ENCODE data around the gene GRID1. TPM values are rescaled to one million over a fixed set of nuclear protein-coding genes. Genes with fewer than 3 reads are reported as not detected.

GRID1 gene
- total RNA-seq, 1 donor, result not detected

DNA sequence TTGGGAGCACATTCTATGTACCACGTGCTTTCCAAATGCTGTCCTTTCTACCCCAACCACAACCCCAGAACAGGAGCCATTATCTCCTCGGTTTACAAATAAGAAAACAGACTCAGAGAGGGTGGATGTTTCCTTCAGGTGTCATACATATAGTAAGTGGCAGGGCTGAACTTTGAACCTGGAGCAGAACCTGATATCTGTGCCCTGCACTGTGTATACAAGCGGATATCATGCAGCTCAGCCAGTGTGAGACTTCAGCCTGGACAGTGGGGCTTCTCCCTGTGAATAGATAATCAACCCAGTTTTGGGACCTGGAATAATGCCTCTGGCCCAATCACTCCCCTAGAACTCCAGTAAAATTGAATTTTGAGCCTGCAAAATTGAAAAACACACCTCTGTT, 341.1 kb downstream of the GRID1 start:
- no peak overlapping the region for H3K4me3 ChIP-seq (ENCODE audit: low read depth, low read length)
- no peak for DNase-seq (ENCODE audit: low read depth)
- TF ChIP-seq, protein P1, sequence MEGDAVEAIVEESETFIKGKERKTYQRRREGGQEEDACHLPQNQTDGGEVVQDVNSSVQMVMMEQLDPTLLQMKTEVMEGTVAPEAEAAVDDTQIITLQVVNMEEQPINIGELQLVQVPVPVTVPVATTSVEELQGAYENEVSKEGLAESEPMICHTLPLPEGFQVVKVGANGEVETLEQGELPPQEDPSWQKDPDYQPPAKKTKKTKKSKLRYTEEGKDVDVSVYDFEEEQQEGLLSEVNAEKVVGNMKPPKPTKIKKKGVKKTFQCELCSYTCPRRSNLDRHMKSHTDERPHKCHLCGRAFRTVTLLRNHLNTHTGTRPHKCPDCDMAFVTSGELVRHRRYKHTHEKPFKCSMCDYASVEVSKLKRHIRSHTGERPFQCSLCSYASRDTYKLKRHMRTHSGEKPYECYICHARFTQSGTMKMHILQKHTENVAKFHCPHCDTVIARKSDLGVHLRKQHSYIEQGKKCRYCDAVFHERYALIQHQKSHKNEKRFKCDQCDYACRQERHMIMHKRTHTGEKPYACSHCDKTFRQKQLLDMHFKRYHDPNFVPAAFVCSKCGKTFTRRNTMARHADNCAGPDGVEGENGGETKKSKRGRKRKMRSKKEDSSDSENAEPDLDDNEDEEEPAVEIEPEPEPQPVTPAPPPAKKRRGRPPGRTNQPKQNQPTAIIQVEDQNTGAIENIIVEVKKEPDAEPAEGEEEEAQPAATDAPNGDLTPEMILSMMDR (IDR thresholded peaks at IDR 0.05; ENCODE audit: insufficient read depth, low read length), result no peak

DNA sequence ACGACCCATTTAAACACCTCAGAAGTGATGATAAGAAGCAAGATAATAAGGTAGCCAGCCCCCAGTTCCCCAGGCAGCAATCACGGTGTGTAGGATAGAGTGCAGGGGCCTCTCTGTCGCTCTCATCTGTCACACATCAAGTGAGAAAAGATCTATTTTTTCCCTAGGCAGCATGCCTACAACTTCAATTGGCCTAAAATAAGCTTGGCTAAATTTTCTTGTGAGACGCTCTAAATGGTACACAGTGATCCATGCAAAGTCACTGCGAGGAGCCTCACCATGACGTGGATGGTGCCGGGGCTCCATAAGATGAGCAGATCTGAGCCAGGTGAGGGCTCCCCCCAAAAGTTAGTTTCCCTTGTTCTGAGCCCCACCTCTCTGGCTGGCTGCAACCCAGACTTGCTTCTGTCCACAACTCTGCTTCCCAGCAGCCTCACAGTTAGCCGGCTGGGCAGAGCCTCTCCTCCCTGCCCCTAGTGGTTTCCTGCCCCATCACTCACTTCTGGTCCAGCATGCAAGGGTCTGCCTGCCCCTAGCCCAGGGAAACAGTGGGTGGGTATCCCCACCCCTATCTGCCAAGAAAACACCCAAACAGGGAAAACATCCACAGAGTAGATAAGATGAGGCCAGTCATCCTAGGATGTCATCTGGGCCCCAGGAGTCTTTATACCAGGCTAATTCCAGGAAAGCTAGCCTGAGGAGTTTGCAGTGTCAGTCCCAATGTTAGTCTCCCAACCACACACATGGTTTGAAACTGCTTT, 342.1 kb downstream of the GRID1 start:
- no peak for DNase-seq (ENCODE audit: low read depth)
- H3K4me3 ChIP-seq (ENCODE audit: low read depth, low read length), result no peak overlapping the region
- TF ChIP-seq, protein P1 (IDR thresholded peaks at IDR 0.05; ENCODE audit: insufficient read depth, low read length), result no peak

DNA sequence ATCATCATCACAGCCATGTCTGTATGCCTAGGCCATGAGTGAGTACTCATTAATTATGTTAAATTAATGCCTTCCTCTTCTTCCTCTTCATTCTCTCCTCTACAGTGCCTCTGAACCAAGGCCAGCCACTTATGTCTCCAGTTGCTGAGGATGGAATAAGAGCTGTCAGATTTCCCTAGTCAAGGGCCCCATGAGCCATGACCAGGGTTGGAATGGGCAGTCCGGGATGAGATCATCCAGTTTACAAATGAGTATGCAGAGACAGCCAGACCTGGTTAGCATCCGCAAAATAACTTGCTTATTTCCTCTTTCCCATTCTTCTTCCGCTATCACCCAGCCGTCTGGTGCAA, 342.7 kb downstream of the GRID1 start:
- no peak for DNase-seq (ENCODE audit: low read depth)
- TF ChIP-seq, protein P1 (IDR thresholded peaks at IDR 0.05; ENCODE audit: insufficient read depth, low read length), result no peak
- no peak overlapping the region for H3K4me3 ChIP-seq (ENCODE audit: low read depth, low read length)

DNA sequence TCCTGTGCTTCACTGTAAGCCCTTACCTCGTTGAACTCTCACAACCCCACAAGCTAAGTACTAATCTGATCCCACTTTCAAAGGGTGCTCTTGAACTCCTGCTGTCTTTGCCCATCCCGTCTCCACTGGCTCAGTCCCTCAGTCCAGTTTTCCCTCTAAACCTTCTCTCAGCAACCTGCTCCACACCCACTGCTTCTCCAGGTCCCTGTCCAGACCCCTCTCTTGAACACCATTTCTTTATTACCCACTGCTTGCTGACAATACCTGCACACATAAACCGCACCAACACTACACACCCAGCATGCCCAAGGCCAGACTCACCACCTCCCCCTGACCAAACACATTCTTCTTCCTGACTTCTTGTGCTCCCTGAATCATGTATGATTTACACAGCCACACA, 343.3 kb downstream of the GRID1 start:
- no peak for DNase-seq (ENCODE audit: low read depth)
- TF ChIP-seq, protein P1 (IDR thresholded peaks at IDR 0.05; ENCODE audit: insufficient read depth, low read length), result no peak
- H3K4me3 ChIP-seq (ENCODE audit: low read depth, low read length), result no peak overlapping the region

DNA sequence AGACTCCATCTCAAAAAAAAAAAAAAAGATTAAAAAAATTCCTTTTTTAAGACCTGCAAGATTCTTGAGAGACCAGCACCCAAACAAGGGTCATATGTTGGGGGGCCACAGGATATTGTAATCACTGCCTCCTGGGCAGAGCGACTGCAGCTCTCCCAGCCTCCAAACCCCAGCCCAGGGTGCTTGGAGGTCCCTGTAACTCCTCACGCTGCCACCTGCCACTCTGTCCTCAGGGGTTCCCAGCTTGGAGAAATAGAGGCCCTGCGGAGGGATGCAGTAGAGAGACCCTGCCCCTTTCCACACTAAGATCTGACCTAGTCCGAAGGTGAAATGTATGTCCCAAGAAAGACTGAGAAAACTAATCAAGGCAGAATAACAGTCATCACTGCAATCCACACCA, 343.7 kb downstream of the GRID1 start:
- TF ChIP-seq, protein P1 (IDR thresholded peaks at IDR 0.05; ENCODE audit: insufficient read depth, low read length), result no peak
- H3K4me3 ChIP-seq (ENCODE audit: low read depth, low read length), result no peak overlapping the region
- DNase-seq (ENCODE audit: low read depth), result no peak

DNA sequence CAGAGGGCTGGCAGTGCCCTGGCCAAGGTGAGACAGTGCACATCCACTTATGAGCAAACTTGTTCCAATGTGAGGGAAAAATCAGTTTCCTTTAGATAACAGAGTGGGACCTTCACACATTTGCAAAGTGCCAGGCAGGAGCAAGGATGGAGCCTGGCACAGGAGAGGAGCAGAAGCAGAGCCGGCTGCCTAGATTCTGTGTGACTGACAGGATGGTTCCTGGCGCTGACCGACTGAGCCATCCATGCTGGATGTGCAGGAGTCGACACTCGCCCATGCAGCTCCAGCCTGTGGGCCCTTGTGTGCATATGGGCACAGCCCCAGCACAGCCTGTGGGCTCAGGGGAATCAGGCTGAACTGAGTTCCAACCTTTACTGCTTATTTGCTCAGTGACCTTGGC, 346.5 kb downstream of the GRID1 start:
- TF ChIP-seq, protein P1 (IDR thresholded peaks at IDR 0.05; ENCODE audit: insufficient read depth, low read length), result no peak
- DNase-seq (ENCODE audit: low read depth), result no peak
- H3K4me3 ChIP-seq (ENCODE audit: low read depth, low read length), result no peak overlapping the region

DNA sequence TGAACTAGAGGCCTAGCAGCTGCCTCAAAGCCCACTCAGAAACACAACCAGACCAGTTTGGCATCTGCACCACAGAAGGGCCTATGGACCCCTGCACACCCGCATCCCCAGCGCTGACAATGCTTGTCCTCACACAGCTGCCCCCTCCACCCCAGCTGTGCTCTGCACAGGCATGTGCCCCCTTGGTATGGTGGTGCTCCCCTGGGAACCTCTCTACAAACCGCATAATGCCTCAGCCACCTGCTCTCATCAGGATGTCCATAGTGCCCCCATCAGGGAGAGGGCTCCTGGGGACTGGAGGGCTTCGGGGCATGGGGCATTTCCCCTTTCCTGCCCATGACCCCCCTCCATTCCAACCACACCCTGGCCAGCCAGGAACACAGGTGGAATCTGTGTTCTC, 347.5 kb downstream of the GRID1 start:
- TF ChIP-seq, protein P1 (IDR thresholded peaks at IDR 0.05; ENCODE audit: insufficient read depth, low read length), result no peak
- no peak overlapping the region for H3K4me3 ChIP-seq (ENCODE audit: low read depth, low read length)
- DNase-seq (ENCODE audit: low read depth), result no peak

Data from fibroblast of the aortic adventitia (primary cell).